Measurements from ENCODE around the gene APOLD1. TPM values are rescaled to one million over a fixed set of nuclear protein-coding genes. Genes with fewer than 3 reads are reported as not detected.
"Not testable (repeated sequence)": the region's sequence is repeated elsewhere in the genome, so short reads cannot be mapped to it uniquely, and the experiment has no call there.

APOLD1 gene
- total RNA-seq, 1 donor from 2014 or later: 0.75 TPM

- CTCF ChIA-PET: interaction anchor here (1.0 to 5.3 kb wide), 2 partner anchors 9 to 16 kb away, joined by 4 to 30 read pairs; partner anchors contain the start of gene DDX47
- intact Hi-C loops (cut with micrococcal nuclease): loop anchor here (10.0 kb wide), 1 partner anchor 1070 kb away; no protein-coding TSS in a partner anchor
- peaks cover 77% of the 10 kb centered on the region for H3K4me1 Mint-ChIP-seq
Observed at GRCh38 chr12:12804432-12804886, 19.0 kb downstream of the APOLD1 start.

GRCh38 chr12:12806784-12807516 lies 21.5 kb downstream of the APOLD1 start:
- ATAC-seq (ENCODE audit: low read depth) (no peak), DNase-seq (no peak)
- peak overlapping the region; percentile 96 for H3K27ac Mint-ChIP-seq
- H3K36me3 Mint-ChIP-seq (ENCODE audit: low read depth): no peaks in the 10 kb centered on the region
- no peak overlapping the region for H3K4me3 Mint-ChIP-seq
- intact Hi-C loops (cut with micrococcal nuclease): loop anchor here (10.0 kb wide), 1 partner anchor 1072 kb away; no protein-coding TSS in a partner anchor
- H3K27me3 Mint-ChIP-seq: no peaks in the 10 kb centered on the region
- no peak for TF ChIP-seq CTCF (IDR thresholded peaks at IDR 0.05)
- no peaks in the 10 kb centered on the region for H3K9me3 Mint-ChIP-seq
- H3K4me1 Mint-ChIP-seq: peaks cover 74% of the 10 kb centered on the region
- ChIA-PET CTCF (interaction anchor here (0.6 to 5.3 kb wide), 2 partner anchors 19 to 25 kb away, joined by 3 to 30 read pairs; no protein-coding TSS in a partner anchor), POLR2A (interaction anchor here (2.9 kb wide), 1 partner anchor 20 kb away, joined by 12 read pairs; no protein-coding TSS in a partner anchor)

More at GRCh38 chr12:12804432-12804886, 19.0 kb downstream of the APOLD1 start:
- Mint-ChIP-seq H3K27ac (peak overlapping the region; percentile 96), H3K9me3 (no peaks in the 10 kb centered on the region), H3K27me3 (no peaks in the 10 kb centered on the region), H3K36me3 (ENCODE audit: low read depth) (no peaks in the 10 kb centered on the region), H3K4me3 (no peak overlapping the region)
- POLR2A ChIA-PET: interaction anchor here (1.4 to 2.5 kb wide), 3 partner anchors 9 to 17 kb away, joined by 3 to 19 read pairs (median 15); partner anchors contain the start of gene DDX47
- no peak for ATAC-seq (ENCODE audit: low read depth)
- no peak for TF ChIP-seq CTCF (IDR thresholded peaks at IDR 0.05)
- no peak for DNase-seq

GRCh38 chr12:12807517-12807903 lies 22.1 kb downstream of the APOLD1 start:
- H3K9me3 Mint-ChIP-seq; H3K36me3 Mint-ChIP-seq (ENCODE audit: low read depth); H3K4me3 Mint-ChIP-seq; DNase-seq; H3K27me3 Mint-ChIP-seq; ATAC-seq (ENCODE audit: low read depth): not testable (repeated sequence)
- H3K4me1 Mint-ChIP-seq: peaks cover 70% of the 10 kb centered on the region
- CTCF ChIA-PET: interaction anchor here (0.6 to 5.3 kb wide), 2 partner anchors 19 to 24 kb away, joined by 3 to 30 read pairs; no protein-coding TSS in a partner anchor
- peak overlapping the region; percentile 96 for H3K27ac Mint-ChIP-seq
- intact Hi-C loops (cut with micrococcal nuclease): loop anchor here (10.0 kb wide), 1 partner anchor 1073 kb away; no protein-coding TSS in a partner anchor
- POLR2A ChIA-PET: interaction anchor here (2.9 kb wide), 1 partner anchor 21 kb away, joined by 12 read pairs; no protein-coding TSS in a partner anchor

GRCh38 chr12:12807970-12808702 lies 22.7 kb downstream of the APOLD1 start:
- Mint-ChIP-seq H3K27ac (peak overlapping the region; percentile 96), H3K9me3 (no peaks in the 10 kb centered on the region), H3K4me1 (peaks cover 70% of the 10 kb centered on the region), H3K36me3 (ENCODE audit: low read depth) (peaks cover 1% of the 10 kb centered on the region), H3K27me3 (no peaks in the 10 kb centered on the region), H3K4me3 (peak overlapping the region; percentile 77)
- intact Hi-C loops (cut with micrococcal nuclease): loop anchor here (1.0 to 10.0 kb wide), 11 partner anchors 8 to 1349 kb away; partner anchors contain the start of genes BORCS5, CDKN1B, CREBL2 and DUSP16
- peak; percentile 51 for DNase-seq
- no peak for TF ChIP-seq CTCF (IDR thresholded peaks at IDR 0.05)
- ATAC-seq (ENCODE audit: low read depth): peak; percentile 76
- CTCF ChIA-PET: interaction anchor here (0.6 to 5.3 kb wide), 6 partner anchors 19 to 431 kb away, joined by 3 to 30 read pairs (median 5); no protein-coding TSS in a partner anchor
- POLR2A ChIA-PET: interaction anchor here (0.6 to 2.9 kb wide), 10 partner anchors 15 to 1349 kb away, joined by 3 to 20 read pairs (median 8); partner anchors contain the start of genes BORCS5 and CDKN1B

GRCh38 chr12:12810553-12811021 lies 25.1 kb downstream of the APOLD1 start:
- Mint-ChIP-seq H3K36me3 (ENCODE audit: low read depth) (peaks cover 19% of the 10 kb centered on the region), H3K9me3 (no peaks in the 10 kb centered on the region), H3K27me3 (no peaks in the 10 kb centered on the region), H3K4me1 (peaks cover 70% of the 10 kb centered on the region), H3K27ac (peak overlapping the region; percentile 21), H3K4me3 (no peak overlapping the region)
- DNase-seq: no peak
- no peak for ATAC-seq (ENCODE audit: low read depth)
- intact Hi-C loops (cut with micrococcal nuclease): loop anchor here (5.0 kb wide), 2 partner anchors 727 to 1962 kb away; a partner anchor contains a TSS
- ChIA-PET POLR2A (interaction anchor here (0.6 to 4.2 kb wide), 2 partner anchors 23 to 88 kb away, joined by 3 to 36 read pairs; no protein-coding TSS in a partner anchor), CTCF (interaction anchor here (1.2 to 7.9 kb wide), 2 partner anchors 22 to 73 kb away, joined by 3 to 71 read pairs; no protein-coding TSS in a partner anchor)
- no peak for TF ChIP-seq CTCF (IDR thresholded peaks at IDR 0.05)
